Liver (tissue), 9 donors: ENCODE measurements around the gene RAF1. TPM values are rescaled to one million over a fixed set of nuclear protein-coding genes. Genes with fewer than 3 reads are reported as not detected.

Experiments used
- DNase-seq: peaks from one replicate; pipeline ENCODE4 v3.0.0-alpha.2; 2017; ENCODE audit warnings: low spot score
- H3K27ac ChIP-seq, 2 donors: one replicate each; pipeline ENCODE4 v1.7.0; 2013; ENCODE audit warnings: inconsistent platforms in 2 of 2, low read length in 2 of 2, control low read depth in 1 of 2, low read depth in 1 of 2, mild to moderate bottlenecking in 1 of 2
- H3K27me3 ChIP-seq, 4 donors: one replicate each; pipeline versions ENCODE4 v1.6.1 to v1.7.0; 2013; ENCODE audit warnings: low read length in 3 of 4, inconsistent platforms in 1 of 4, mild to moderate bottlenecking in 1 of 4, moderate library complexity in 1 of 4; ENCODE audit not compliant: control insufficient read depth in 4 of 4, insufficient read depth in 4 of 4
- H3K36me3 ChIP-seq, 4 donors: one replicate each; pipeline versions ENCODE4 v1.6.1 to v1.7.0; 2013; ENCODE audit warnings: low read length in 3 of 4, mild to moderate bottlenecking in 3 of 4, low read depth in 1 of 4, moderate library complexity in 1 of 4; ENCODE audit not compliant: control insufficient read depth in 4 of 4, insufficient read depth in 3 of 4
- H3K4me1 ChIP-seq, 4 donors: one replicate each; pipeline versions ENCODE4 v1.6.1 to v1.7.0; 2013; ENCODE audit warnings: low read length in 3 of 4, mild to moderate bottlenecking in 3 of 4, moderate library complexity in 1 of 4; ENCODE audit not compliant: control insufficient read depth in 4 of 4, insufficient read depth in 4 of 4
- H3K4me3 ChIP-seq, 3 donors: one replicate each; pipeline versions ENCODE4 v1.6.1 to v1.7.0; 2013; ENCODE audit warnings: low read length in 3 of 3, control low read depth in 1 of 3, low read depth in 1 of 3, mild to moderate bottlenecking in 1 of 3
- H3K9ac ChIP-seq, 2 donors: one replicate each; pipeline ENCODE4 v1.7.0; 2013; ENCODE audit warnings: low read length in 2 of 2, mild to moderate bottlenecking in 2 of 2, moderate library complexity in 2 of 2, control low read depth in 1 of 2, low read depth in 1 of 2
- H3K9me3 ChIP-seq, 4 donors: one replicate each; pipeline versions ENCODE4 v1.6.1 to v1.7.0; 2013; ENCODE audit warnings: low read length in 3 of 4; ENCODE audit not compliant: control insufficient read depth in 4 of 4
- ATF3 ChIP-seq: IDR thresholded peaks from 2 replicates; pipeline ENCODE4 v1.6.1; 2016; ENCODE audit warnings: antibody characterized with exemption
- CTCF ChIP-seq: fragments of 150-350 bp; IDR thresholded peaks from 2 replicates; pipeline ENCODE4 v1.5.1; 2017; ENCODE audit warnings: improper control_type of control experiment, low read depth, low read length; ENCODE audit not compliant: missing input control
- EGR1 ChIP-seq, 2 donors: IDR thresholded peaks; 2 replicates each; pipeline ENCODE4 v1.6.1; 2016 to 2018; ENCODE audit warnings: antibody characterized with exemption in 2 of 2, low read depth in 2 of 2
- GABPA ChIP-seq, 2 donors: IDR thresholded peaks in 1 of 2; conservative IDR thresholded peaks in 1 of 2; 2 replicates each; pipeline ENCODE4 v1.6.1; 2016; ENCODE audit warnings: antibody characterized with exemption in 2 of 2, mild to moderate bottlenecking in 1 of 2, moderate library complexity in 1 of 2
- HNF4A ChIP-seq, 2 donors: conservative IDR thresholded peaks; 2 replicates each; pipeline ENCODE4 v1.6.1; 2016; ENCODE audit warnings: antibody characterized with exemption in 2 of 2, mild to moderate bottlenecking in 2 of 2
- JUND ChIP-seq, 2 donors: IDR thresholded peaks; 2 replicates each; pipeline ENCODE4 v1.6.1; 2016; ENCODE audit warnings: antibody characterized with exemption in 2 of 2
- NR2F2 ChIP-seq: IDR thresholded peaks from 2 replicates; pipeline ENCODE4 v1.6.1; 2016; ENCODE audit warnings: antibody characterized with exemption
- RAD21 ChIP-seq, 2 donors: IDR thresholded peaks; 2 replicates each; pipeline ENCODE4 v1.6.1; 2016; ENCODE audit warnings: antibody characterized with exemption in 2 of 2, mild to moderate bottlenecking in 2 of 2
- REST ChIP-seq: IDR thresholded peaks from 2 replicates; pipeline ENCODE4 v1.6.1; 2016; ENCODE audit warnings: antibody characterized with exemption, mild to moderate bottlenecking
- RXRA ChIP-seq, 2 donors: IDR thresholded peaks; 2 replicates each; pipeline ENCODE4 v1.6.1; 2017 to 2018; ENCODE audit warnings: antibody characterized with exemption in 2 of 2, mild to moderate bottlenecking in 1 of 2
- TAF1 ChIP-seq: conservative IDR thresholded peaks from 2 replicates; pipeline ENCODE4 v1.6.1; 2016; ENCODE audit warnings: antibody characterized with exemption, mild to moderate bottlenecking
- WGBS: extraction: QIAGEN DNeasy Blood & Tissue Kit; methylation state at CpG from one replicate; pipeline ENCODE4 v1.1.7; 2013; 5-methylcytosine and 5-hydroxymethylcytosine counted together
- polyA plus RNA-seq, 2 donors: library from polyadenylated mRNA; stranded (reverse) in 1 of 2; unstranded in 1 of 2; fragments of 200-250 nt in 1 of 2; fragments of >200 nt in 1 of 2; fragmentation: Nextera tagmentation in 1 of 2; extraction: Ambion mirVana in 1 of 2; gene quantifications; one replicate each; pipeline versions ENCODE4 v1.2.1 to v1.2.3, GENCODE V29; 2013 to 2015
- total RNA-seq, 2 donors: library from RNA; depleted of rRNA; stranded (reverse); fragments of >200 nt; gene quantifications; one replicate each; pipeline ENCODE4 v1.2.3, GENCODE V29; 2014
- TF ChIP-seq, protein P1 (sequence below): IDR thresholded peaks from 2 replicates; pipeline ENCODE4 v1.6.1; 2016; ENCODE audit warnings: antibody characterized with exemption
- donor health status: healthy.
- donor health status: healthy.
- donor health status: healthy.
- donor health status: healthy.
- donor health status: healthy.

The RAF1 gene
- total and polyA plus RNA-seq, 4 donors = 44.3 to 92.3 (median 63.2) TPM

DNA sequence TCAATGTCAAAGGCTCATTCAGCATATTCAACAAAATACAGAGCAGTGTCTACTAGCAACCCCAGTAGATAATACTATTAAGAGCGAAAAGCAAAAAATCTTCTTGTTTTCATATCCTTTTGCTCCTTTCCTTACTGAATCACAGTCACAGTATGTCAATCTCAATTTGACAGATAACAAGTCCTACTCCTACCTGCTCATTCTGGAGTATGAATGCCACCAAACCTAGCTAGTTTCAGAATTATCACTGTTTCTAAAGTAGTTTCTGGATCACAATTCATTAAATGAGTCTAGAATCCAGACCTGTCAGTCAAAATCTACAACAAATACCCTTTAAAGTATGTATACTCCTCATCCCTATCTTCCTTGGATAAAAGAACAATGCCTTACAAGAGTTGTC lies 55.5 kb downstream of the RAF1 start (continued):
- no peak for TF ChIP-seq RXRA (IDR thresholded peaks at IDR 0.05)
- no peak for TF ChIP-seq HNF4A (conservative IDR thresholded peaks at IDR 0.05)
- no peak for TF ChIP-seq NR2F2
- no peak for TF ChIP-seq REST
- TF ChIP-seq GABPA (IDR thresholded peaks at IDR 0.05 in 1 of 2, conservative IDR thresholded peaks at IDR 0.05 in 1 of 2) = no peak

DNA sequence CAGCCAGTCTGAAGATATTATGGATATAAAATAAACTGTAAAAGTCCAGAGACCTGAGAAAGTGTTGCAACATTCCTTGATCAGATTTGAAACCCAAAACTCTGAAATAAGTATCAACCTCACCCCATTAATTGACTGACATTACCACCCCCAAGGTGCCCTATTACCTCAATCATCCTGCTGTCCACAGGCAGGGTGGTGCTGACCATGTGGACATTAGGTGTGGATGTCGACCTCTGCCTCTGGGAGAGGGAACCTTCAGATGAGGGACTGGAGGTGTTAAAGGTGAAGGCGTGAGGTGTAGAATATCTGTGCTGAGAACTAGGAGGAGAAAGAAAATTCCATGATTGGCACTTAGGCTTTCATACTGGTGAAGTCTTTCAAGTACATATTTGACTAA lies 59.9 kb downstream of the RAF1 start:
- Histone ChIP-seq H3K36me3 (peaks cover 10 to 35% (median 24%) of the 10 kb centered on the region in 4 donors), H3K9me3 (no peaks in the 10 kb centered on the region)
- 91% methylated on average over 2 of the region's 2 CpGs for WGBS

GRCh38 chr3:12601072-12601471 lies 62.8 kb downstream of the RAF1 start:
- Histone ChIP-seq H3K9me3 (no peaks in the 10 kb centered on the region), H3K4me3 (no peak overlapping the region), H3K9ac (no peak overlapping the region), H3K27ac (no peak overlapping the region), H3K36me3 (peaks cover 2 to 28% (median 14%) of the 10 kb centered on the region in 4 donors), H3K4me1 (peaks cover 1 to 25% (median 17%) of the 10 kb centered on the region in 4 donors), H3K27me3 (no peaks in the 10 kb centered on the region)
- WGBS = 65% methylated on average over 1 of the region's 1 CpG
- TF ChIP-seq, protein P1, sequence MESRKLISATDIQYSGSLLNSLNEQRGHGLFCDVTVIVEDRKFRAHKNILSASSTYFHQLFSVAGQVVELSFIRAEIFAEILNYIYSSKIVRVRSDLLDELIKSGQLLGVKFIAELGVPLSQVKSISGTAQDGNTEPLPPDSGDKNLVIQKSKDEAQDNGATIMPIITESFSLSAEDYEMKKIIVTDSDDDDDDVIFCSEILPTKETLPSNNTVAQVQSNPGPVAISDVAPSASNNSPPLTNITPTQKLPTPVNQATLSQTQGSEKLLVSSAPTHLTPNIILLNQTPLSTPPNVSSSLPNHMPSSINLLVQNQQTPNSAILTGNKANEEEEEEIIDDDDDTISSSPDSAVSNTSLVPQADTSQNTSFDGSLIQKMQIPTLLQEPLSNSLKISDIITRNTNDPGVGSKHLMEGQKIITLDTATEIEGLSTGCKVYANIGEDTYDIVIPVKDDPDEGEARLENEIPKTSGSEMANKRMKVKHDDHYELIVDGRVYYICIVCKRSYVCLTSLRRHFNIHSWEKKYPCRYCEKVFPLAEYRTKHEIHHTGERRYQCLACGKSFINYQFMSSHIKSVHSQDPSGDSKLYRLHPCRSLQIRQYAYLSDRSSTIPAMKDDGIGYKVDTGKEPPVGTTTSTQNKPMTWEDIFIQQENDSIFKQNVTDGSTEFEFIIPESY = no peak
- TF ChIP-seq RAD21 (IDR thresholded peaks at IDR 0.05) (peak; percentile 51 to 60), RXRA (IDR thresholded peaks at IDR 0.05) (no peak), ATF3 (no peak), JUND (IDR thresholded peaks at IDR 0.05) (no peak), TAF1 (no peak), NR2F2 (no peak), GABPA (IDR thresholded peaks at IDR 0.05 in 1 of 2, conservative IDR thresholded peaks at IDR 0.05 in 1 of 2) (no peak), CTCF (peak; percentile 16)
- DNase-seq = no peak

More for the DNA sequence above, 59.9 kb downstream of the RAF1 start:
- no peak overlapping the region for H3K27ac ChIP-seq
- H3K4me1 ChIP-seq = peaks cover 1 to 19% (median 13%) of the 10 kb centered on the region in 4 donors
- DNase-seq = no peak
- H3K9ac ChIP-seq = no peak overlapping the region
- TF ChIP-seq RXRA (IDR thresholded peaks at IDR 0.05) (peak in 1 of 2 donors; percentile 18), REST (peak; percentile 99), EGR1 (IDR thresholded peaks at IDR 0.05; ENCODE audit: low read depth in 2 of 2) (no peak)
- no peaks in the 10 kb centered on the region for H3K27me3 ChIP-seq
- no peak overlapping the region for H3K4me3 ChIP-seq
